ENCODE data around the gene CGREF1. TPM values are rescaled to one million over a fixed set of nuclear protein-coding genes. Genes with fewer than 3 reads are reported as not detected.

CGREF1 gene
- total RNA-seq, 4 donors from 2014 or later = 3.7 to 8.5 TPM; not detected in 2

- TF ChIP-seq CTCF (IDR thresholded peaks at IDR 0.05) (no peak), POLR2A (IDR thresholded peaks at IDR 0.05) (no peak)
These were observed 22.1 kb downstream of the CGREF1 start for GRCh38 chr2:27096748-27097297.

GRCh38 chr2:27095745-27096651, 22.9 kb downstream of the CGREF1 start:
- Histone ChIP-seq H3K27ac (no peak overlapping the region), H3K4me3 (replicated peaks in 1 of 3) (no peak overlapping the region), H3K27me3 (no peaks in the 10 kb centered on the region), H3K9me3 (no peaks in the 10 kb centered on the region), H3K36me3 (no peaks in the 10 kb centered on the region), H3K4me1 (peaks cover 5 to 21% of the 10 kb centered on the region in 2 donors)
- intact Hi-C loops (cut with DNase I) = loop anchor here (5.0 to 10.0 kb wide), 3 partner anchors 96 to 209 kb away; partner anchors contain the start of genes DNAJC5G and UCN
- peak; percentile 49 to 51 for DNase-seq
- TF ChIP-seq CTCF (IDR thresholded peaks at IDR 0.05) (no peak), POLR2A (IDR thresholded peaks at IDR 0.05) (no peak)
- WGBS, 2 donors = 32 to 35% methylated on average over 5 to 16 of the region's 18 CpGs

More at GRCh38 chr2:27096748-27097297, 22.1 kb downstream of the CGREF1 start:
- Histone ChIP-seq H3K4me3 (replicated peaks in 1 of 3) (no peak overlapping the region), H3K9me3 (no peaks in the 10 kb centered on the region), H3K36me3 (no peaks in the 10 kb centered on the region), H3K4me1 (peaks cover 5 to 21% of the 10 kb centered on the region in 2 donors), H3K27ac (no peak overlapping the region), H3K27me3 (no peaks in the 10 kb centered on the region)
- intact Hi-C loops (cut with DNase I) = loop anchor here (5.0 to 10.0 kb wide), 3 partner anchors 95 to 208 kb away; partner anchors contain the start of genes DNAJC5G and UCN
- WGBS, 2 donors = 72 to 75% methylated on average over 3 of the region's 3 CpGs
- DNase-seq = no peak

GRCh38 chr2:27095427-27095744, 23.5 kb downstream of the CGREF1 start:
- DNase-seq = no peak
- no peak overlapping the region for H3K4me3 ChIP-seq (replicated peaks in 1 of 3)
- H3K9me3 ChIP-seq = no peaks in the 10 kb centered on the region
- H3K27ac ChIP-seq = no peak overlapping the region
- no peaks in the 10 kb centered on the region for H3K27me3 ChIP-seq
- intact Hi-C loops (cut with DNase I) = loop anchor here (5.0 to 10.0 kb wide), 3 partner anchors 97 to 209 kb away; partner anchors contain the start of genes DNAJC5G and UCN
- WGBS, 2 donors = 100% methylated on average over 2 of the region's 2 CpGs; no CpG with 5 or more reads in 1 of the 2 donors
- no peaks in the 10 kb centered on the region for H3K36me3 ChIP-seq
- TF ChIP-seq CTCF (IDR thresholded peaks at IDR 0.05) = no peak
- H3K4me1 ChIP-seq = peaks cover 5 to 21% of the 10 kb centered on the region in 2 donors

- WGBS, 2 donors = 94 to 96% methylated on average over 24 of the region's 24 CpGs
- no peak for TF ChIP-seq CTCF (IDR thresholded peaks at IDR 0.05)
- no peak for TF ChIP-seq POLR2A (IDR thresholded peaks at IDR 0.05)
- no peak for DNase-seq
- no peaks in the 10 kb centered on the region for H3K9me3 ChIP-seq
- no peak overlapping the region for H3K27ac ChIP-seq
- H3K36me3 ChIP-seq = no peaks in the 10 kb centered on the region
- intact Hi-C loops (cut with DNase I) = loop anchor here (10.0 kb wide), 1 partner anchor 210 kb away; the partner anchor contains the start of gene UCN
- H3K4me3 ChIP-seq (replicated peaks in 1 of 3) = no peak overlapping the region
- peaks cover 5 to 21% of the 10 kb centered on the region in 2 donors for H3K4me1 ChIP-seq
- no peaks in the 10 kb centered on the region for H3K27me3 ChIP-seq
These were observed 24.5 kb downstream of the CGREF1 start for GRCh38 chr2:27094353-27094984.
